HepG2 (cell line): ENCODE measurements around the gene MIS18A. TPM values are rescaled to one million over a fixed set of nuclear protein-coding genes. Genes with fewer than 3 reads are reported as not detected.

Experiments
- CHCHD3 ChIP-seq: sonication (generic); formaldehyde crosslinking; IDR thresholded peaks from 2 replicates; pipeline ENCODE4 v1.8.0; 2022; ENCODE audit warnings: mild to moderate bottlenecking, missing genetic modification reagents, moderate library complexity
- EHMT2 ChIP-seq: fragments of 200-600 bp; sonication (generic); IDR thresholded peaks from 2 replicates; pipeline ENCODE4 v1.7.0; 2017; ENCODE audit warnings: antibody characterized with exemption, low read depth, low read length, borderline replicate concordance
- GTF2F1 ChIP-seq: fragments of 150-350 bp; IDR thresholded peaks from 2 replicates; pipeline ENCODE4 v1.6.1; 2014; ENCODE audit warnings: low read length
- HDAC2 ChIP-seq: sonication (generic); formaldehyde crosslinking; IDR thresholded peaks from 2 replicates; pipeline ENCODE4 v1.4.0; 2020; ENCODE audit warnings: missing genetic modification reagents
- HNF4G ChIP-seq, 2 experiments: sonication (generic) in 1 of 2; formaldehyde crosslinking in 1 of 2; IDR thresholded peaks; 2 replicates each; pipeline versions ENCODE4 v1.4.0 to v1.6.1; 2011 to 2020; ENCODE audit warnings: borderline replicate concordance in 2 of 2, low read depth in 2 of 2, mild to moderate bottlenecking in 2 of 2, low read length in 1 of 2, missing genetic modification reagents in 1 of 2, moderate library complexity in 1 of 2
- KLF12 ChIP-seq: sonication (generic); formaldehyde crosslinking; IDR thresholded peaks from 2 replicates; pipeline ENCODE4 v1.4.0; 2020; ENCODE audit warnings: missing genetic modification reagents, borderline replicate concordance
- LBX2 ChIP-seq: sonication (generic); formaldehyde crosslinking; IDR thresholded peaks from 2 replicates; pipeline ENCODE4 v1.5.0; 2020; ENCODE audit warnings: missing genetic modification reagents, mild to moderate bottlenecking, borderline replicate concordance
- MAFK ChIP-seq, 2 experiments: IDR thresholded peaks in 1 of 2; conservative IDR thresholded peaks in 1 of 2; 2 replicates each; pipeline ENCODE4 v1.6.1; 2011; ENCODE audit warnings: improper control_type of control experiment in 2 of 2, low read length in 2 of 2
- MATR3 ChIP-seq: sonication (generic); formaldehyde crosslinking; IDR thresholded peaks from 2 replicates; pipeline ENCODE4 v1.4.0; 2020; ENCODE audit warnings: missing genetic modification reagents
- NBN ChIP-seq: fragments of 450-650 bp; conservative IDR thresholded peaks from 2 replicates; pipeline ENCODE4 v1.6.1; 2017
- RAD51 ChIP-seq: fragments of 450-650 bp; IDR thresholded peaks from 2 replicates; pipeline ENCODE4 v1.6.1; 2016; ENCODE audit warnings: borderline replicate concordance
- REL ChIP-seq: sonication (generic); formaldehyde crosslinking; conservative IDR thresholded peaks from 2 replicates; pipeline ENCODE4 v1.8.0; 2022; ENCODE audit warnings: mild to moderate bottlenecking, missing genetic modification reagents, moderate library complexity
- SUZ12 ChIP-seq: fragments of 150-350 bp; IDR thresholded peaks from 2 replicates; pipeline ENCODE4 v1.6.1; 2014; ENCODE audit warnings: low read depth, low read length
- TGIF2 ChIP-seq: IDR thresholded peaks from 2 replicates; pipeline ENCODE4 v1.6.1; 2016; ENCODE audit warnings: control low read depth, missing compliant biosample characterization
- ZBTB44 ChIP-seq: sonication (generic); formaldehyde crosslinking; IDR thresholded peaks from 2 replicates; pipeline ENCODE4 v1.4.0; 2020; ENCODE audit warnings: missing genetic modification reagents
- ZNF280D ChIP-seq: sonication (generic); formaldehyde crosslinking; IDR thresholded peaks from 2 replicates; pipeline ENCODE4 v1.5.1; 2020; ENCODE audit warnings: mild to moderate bottlenecking, missing genetic modification reagents
- ZNF724P ChIP-seq: sonication (generic); formaldehyde crosslinking; IDR thresholded peaks from 2 replicates; pipeline ENCODE4 v1.8.0; 2022; ENCODE audit warnings: missing genetic modification reagents, borderline replicate concordance
- ZNF788 ChIP-seq: sonication (generic); formaldehyde crosslinking; IDR thresholded peaks from 2 replicates; pipeline ENCODE4 v1.5.0; 2020; ENCODE audit warnings: mild to moderate bottlenecking, missing genetic modification reagents, borderline replicate concordance
- polyA plus RNA-seq, 8 experiments: library from polyadenylated mRNA; depleted of rRNA in 3 of 8; stranded (reverse) in 7 of 8; unstranded in 1 of 8; fragments of >200 nt; fragmentation: Illumina TruSeq in 4 of 8; extraction: Trizol in 4 of 8; gene quantifications; 2 replicates each; pipeline versions ENCODE4 v1.2.1 to v1.2.3, GENCODE V29; 2011 to 2016; ENCODE audit warnings: low read depth in 4 of 8, missing spikeins in 1 of 8, mixed read lengths in 1 of 8; ENCODE audit not compliant: insufficient read depth in 1 of 8
- total RNA-seq, 5 experiments: library from RNA; depleted of rRNA; stranded (reverse); fragments of >200 nt; fragmentation: Illumina TruSeq; extraction: Trizol; gene quantifications; 2 replicates each; pipeline ENCODE4 v1.2.3, GENCODE V29; 2016; ENCODE audit warnings: low read depth in 1 of 5
- TF ChIP-seq, protein P1 (sequence below): sonication (generic); formaldehyde crosslinking; IDR thresholded peaks from 2 replicates; pipeline ENCODE4 v1.4.0; 2020; ENCODE audit warnings: mild to moderate bottlenecking, low read depth, missing genetic modification reagents
- TF ChIP-seq, protein P2 (sequence below): sonication (generic); formaldehyde crosslinking; IDR thresholded peaks from 2 replicates; pipeline ENCODE4 v1.4.0; 2020; ENCODE audit warnings: missing genetic modification reagents, mild to moderate bottlenecking, borderline replicate concordance

MIS18A gene
- total and polyA plus RNA-seq, 2 of the 13 experiments (the other 11 are each of a cell fraction or from before 2014, with no cell fraction given) = 11.2 to 41.4 TPM

GRCh38 chr21:32278518-32279376 lies at the start of gene MIS18A (continued):
- TF ChIP-seq ZNF280D (CRISPR knock-in tag) (0 out of 2 replicates have a peak, but pooled peaks have one; percentile 32), ZNF724P (peak; percentile 82), SUZ12 (0 out of 2 replicates have a peak, but pooled peaks have one; percentile 8), GTF2F1 (no peak), HNF4G (IDR thresholded peaks at IDR 0.05; ENCODE audit: borderline replicate concordance, low read depth, low read length) (no peak), HNF4G (CRISPR knock-in tag; IDR thresholded peaks at IDR 0.05; ENCODE audit: borderline replicate concordance, low read depth) (no peak), MATR3 (CRISPR knock-in tag) (no peak), ZNF788 (CRISPR knock-in tag) (peak; percentile 57; the same call in 1 of the 2 replicates), RAD51 (no peak), MAFK (conservative IDR thresholded peaks at IDR 0.05 in 1 of 2, IDR thresholded peaks at IDR 0.05 in 1 of 2; ENCODE audit: low read length in 2 of 2) (peak; percentile 48 to 71; a peak in 3 of 4 replicates), CHCHD3 (CRISPR knock-in tag) (0 out of 2 replicates have a peak, but pooled peaks have one; percentile 54), TGIF2 (CRISPR knock-in tag) (peak; percentile 97), LBX2 (no peak), REL (CRISPR knock-in tag) (0 out of 2 replicates have a peak, but pooled peaks have one; percentile 30), EHMT2 (no peak), KLF12 (CRISPR knock-in tag) (peak; percentile 67; the same call in 1 of the 2 replicates), ZBTB44 (CRISPR knock-in tag) (no peak), NBN (no peak), HDAC2 (CRISPR knock-in tag) (peak; percentile 78)
- TF ChIP-seq, protein P1, sequence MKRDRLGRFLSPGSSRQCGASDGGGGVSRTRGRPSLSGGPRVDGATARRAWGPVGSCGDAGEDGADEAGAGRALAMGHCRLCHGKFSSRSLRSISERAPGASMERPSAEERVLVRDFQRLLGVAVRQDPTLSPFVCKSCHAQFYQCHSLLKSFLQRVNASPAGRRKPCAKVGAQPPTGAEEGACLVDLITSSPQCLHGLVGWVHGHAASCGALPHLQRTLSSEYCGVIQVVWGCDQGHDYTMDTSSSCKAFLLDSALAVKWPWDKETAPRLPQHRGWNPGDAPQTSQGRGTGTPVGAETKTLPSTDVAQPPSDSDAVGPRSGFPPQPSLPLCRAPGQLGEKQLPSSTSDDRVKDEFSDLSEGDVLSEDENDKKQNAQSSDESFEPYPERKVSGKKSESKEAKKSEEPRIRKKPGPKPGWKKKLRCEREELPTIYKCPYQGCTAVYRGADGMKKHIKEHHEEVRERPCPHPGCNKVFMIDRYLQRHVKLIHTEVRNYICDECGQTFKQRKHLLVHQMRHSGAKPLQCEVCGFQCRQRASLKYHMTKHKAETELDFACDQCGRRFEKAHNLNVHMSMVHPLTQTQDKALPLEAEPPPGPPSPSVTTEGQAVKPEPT (CRISPR knock-in tag) = 0 out of 2 replicates have a peak, but pooled peaks have one; percentile 15
- TF ChIP-seq, protein P2, sequence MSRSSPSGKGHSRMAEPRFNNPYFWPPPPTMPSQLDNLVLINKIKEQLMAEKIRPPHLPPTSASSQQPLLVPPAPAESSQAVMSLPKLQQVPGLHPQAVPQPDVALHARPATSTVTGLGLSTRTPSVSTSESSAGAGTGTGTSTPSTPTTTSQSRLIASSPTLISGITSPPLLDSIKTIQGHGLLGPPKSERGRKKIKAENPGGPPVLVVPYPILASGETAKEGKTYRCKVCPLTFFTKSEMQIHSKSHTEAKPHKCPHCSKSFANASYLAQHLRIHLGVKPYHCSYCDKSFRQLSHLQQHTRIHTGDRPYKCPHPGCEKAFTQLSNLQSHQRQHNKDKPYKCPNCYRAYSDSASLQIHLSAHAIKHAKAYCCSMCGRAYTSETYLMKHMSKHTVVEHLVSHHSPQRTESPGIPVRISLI (CRISPR knock-in tag) = peak; percentile 97
